ENCODE data around the gene NRBF2.
"Not testable (repeated sequence)": the region's sequence is repeated elsewhere in the genome, so short reads cannot be mapped to it uniquely, and the experiment has no call there.

Gene NRBF2

GRCh38 chr10:63133056-63133820 lies at the start of gene NRBF2:
Gene NRBF2 (plus strand): TSS chr10:63133328. CDS start chr10:63133471, 143 bp downstream.
- peak; percentile 68 for DNase-seq

GRCh38 chr10:63083406-63083805 lies 49.7 kb upstream of the NRBF2 start:
- DNase-seq: not testable (repeated sequence)

- DNase-seq: peak; percentile 0
These were observed 49.0 kb upstream of the NRBF2 start for GRCh38 chr10:63083904-63084689.

GRCh38 chr10:63084690-63085382 lies 48.3 kb upstream of the NRBF2 start:
- no peak for DNase-seq

GRCh38 chr10:63093227-63093626 lies 39.9 kb upstream of the NRBF2 start:
- no peak for DNase-seq

GRCh38 chr10:63094405-63094804 lies 38.7 kb upstream of the NRBF2 start:
- DNase-seq: no peak

GRCh38 chr10:63094881-63095280 lies 38.2 kb upstream of the NRBF2 start:
- no peak for DNase-seq

- DNase-seq: no peak
These were observed 33.4 kb upstream of the NRBF2 start for GRCh38 chr10:63099734-63100133.

GRCh38 chr10:63101091-63101490 lies 32.0 kb upstream of the NRBF2 start:
- not testable (repeated sequence) for DNase-seq

- DNase-seq: not testable (repeated sequence)
These were observed 30.7 kb upstream of the NRBF2 start for GRCh38 chr10:63102279-63102883.

GRCh38 chr10:63103178-63103577 lies 29.9 kb upstream of the NRBF2 start:
- not testable (repeated sequence) for DNase-seq

GRCh38 chr10:63103971-63104409 lies 29.1 kb upstream of the NRBF2 start:
- no peak for DNase-seq

- no peak for DNase-seq
These were observed 27.7 kb upstream of the NRBF2 start for GRCh38 chr10:63105225-63106110.

GRCh38 chr10:63106111-63106755 lies 26.9 kb upstream of the NRBF2 start:
- no peak for DNase-seq

GRCh38 chr10:63107943-63108437 lies 25.1 kb upstream of the NRBF2 start:
- no peak for DNase-seq

GRCh38 chr10:63110940-63111339 lies 22.2 kb upstream of the NRBF2 start:
- DNase-seq: no peak

- no peak for DNase-seq
These were observed 18.9 kb upstream of the NRBF2 start for GRCh38 chr10:63114031-63114814.

GRCh38 chr10:63115732-63116383 lies 17.3 kb upstream of the NRBF2 start:
- no peak for DNase-seq

- no peak for DNase-seq
These were observed 16.6 kb upstream of the NRBF2 start for GRCh38 chr10:63116452-63117072.

All from NCI-H187 treated with DMSO at 0.1 percent for 48 hours (cell line).